Inferior parietal cortex (tissue), 1 donor: ENCODE measurements around the gene CCDC15.

ENCODE experiments used
- DNase-seq: peaks from one replicate; pipeline ENCODE4 v3.0.0-alpha.2; 2016; ENCODE audit errors: extremely low spot score

Gene CCDC15

GRCh38 chr11:125064070-125064469 is 110.1 kb downstream of the CCDC15 start:
- DNase-seq, result no peak

- DNase-seq, result no peak
Measured at GRCh38 chr11:125068368-125068767, 114.4 kb downstream of the CCDC15 start.

GRCh38 chr11:125069008-125069407 is 115.0 kb downstream of the CCDC15 start:
- no peak for DNase-seq

GRCh38 chr11:125069796-125070195 is 115.8 kb downstream of the CCDC15 start:
- no peak for DNase-seq

GRCh38 chr11:125070699-125071254 is 116.8 kb downstream of the CCDC15 start:
- DNase-seq, result peak; percentile 33

- no peak for DNase-seq
Measured at GRCh38 chr11:125071435-125071834, 117.4 kb downstream of the CCDC15 start.

- DNase-seq, result no peak
Measured at GRCh38 chr11:125071846-125072217, 117.8 kb downstream of the CCDC15 start.

GRCh38 chr11:125072218-125072960 is 118.4 kb downstream of the CCDC15 start:
- DNase-seq, result no peak

GRCh38 chr11:125072961-125073590 is 119.1 kb downstream of the CCDC15 start:
- DNase-seq, result no peak

- DNase-seq, result no peak
Measured at GRCh38 chr11:125073616-125074483, 119.8 kb downstream of the CCDC15 start.

GRCh38 chr11:125074511-125075241 is 120.7 kb downstream of the CCDC15 start:
- DNase-seq, result no peak

- no peak for DNase-seq
Measured at GRCh38 chr11:125075242-125075625, 121.2 kb downstream of the CCDC15 start.

- no peak for DNase-seq
Measured at GRCh38 chr11:125075900-125076317, 121.9 kb downstream of the CCDC15 start.

- DNase-seq, result no peak
Measured at GRCh38 chr11:125076378-125076945, 122.5 kb downstream of the CCDC15 start.

GRCh38 chr11:125078016-125078415 is 124.0 kb downstream of the CCDC15 start:
- no peak for DNase-seq

- no peak for DNase-seq
Measured at GRCh38 chr11:125078516-125079140, 124.6 kb downstream of the CCDC15 start.

- DNase-seq, result no peak
Measured at GRCh38 chr11:125079151-125079877, 125.3 kb downstream of the CCDC15 start.

- no peak for DNase-seq
Measured at GRCh38 chr11:125079878-125080530, 126.0 kb downstream of the CCDC15 start.

GRCh38 chr11:125080531-125080911 is 126.5 kb downstream of the CCDC15 start:
- DNase-seq, result no peak
